DND-41 (cell line): ENCODE data around the gene TXNL4B.

Source experiments
- ATAC-seq: fragments of 200-7000 bp; cut with Tn5 transposase; 3 replicates; pipeline ENCODE4 v1.9.1; 2021; ENCODE audit warnings: low read depth; ENCODE audit not compliant: insufficient read depth
- DNase-seq: peaks from one replicate; pipeline ENCODE4 v3.0.0-alpha.2; 2020
- H2AFZ ChIP-seq: 2 replicates; pipeline ENCODE4 v1.6.0; 2012; ENCODE audit warnings: low read depth, low read length
- H3K27ac ChIP-seq: 2 replicates; pipeline ENCODE4 v1.5.1; 2012; ENCODE audit warnings: low read length, inconsistent platforms
- H3K27me3 ChIP-seq: fragments of 200-600 bp; sonication (generic); 2 replicates; pipeline ENCODE4 v1.6.0; 2012; ENCODE audit warnings: low read length, mild to moderate bottlenecking, inconsistent platforms; ENCODE audit not compliant: insufficient read depth, poor library complexity
- H3K36me3 ChIP-seq: 2 replicates; pipeline ENCODE4 v1.5.1; 2012; ENCODE audit warnings: low read length, inconsistent platforms; ENCODE audit not compliant: insufficient read depth
- H3K4me1 ChIP-seq: 2 replicates; pipeline ENCODE4 v1.5.1; 2012; ENCODE audit warnings: mild to moderate bottlenecking, low read length; ENCODE audit not compliant: insufficient read depth
- H3K4me2 ChIP-seq: 2 replicates; pipeline ENCODE4 v1.6.0; 2012; ENCODE audit warnings: mild to moderate bottlenecking, moderate library complexity, low read length, inconsistent platforms; ENCODE audit not compliant: insufficient read depth
- H3K4me3 ChIP-seq, 2 experiments: fragments of 200-600 bp in 1 of 2; shearing (Covaris generic) in 1 of 2; 2 replicates each; pipeline ENCODE4 v1.5.1; 2012 to 2016; ENCODE audit warnings: inconsistent platforms in 2 of 2, low read length in 2 of 2, mild to moderate bottlenecking in 2 of 2, low read depth in 1 of 2, moderate library complexity in 1 of 2
- H3K79me2 ChIP-seq: 2 replicates; pipeline ENCODE4 v1.6.0; 2012; ENCODE audit warnings: low read length, inconsistent platforms; ENCODE audit not compliant: insufficient read depth
- H3K9ac ChIP-seq: 2 replicates; pipeline ENCODE4 v1.6.0; 2012; ENCODE audit warnings: low read depth, mild to moderate bottlenecking, inconsistent platforms, low read length, moderate library complexity
- H3K9me3 ChIP-seq: 2 replicates; pipeline ENCODE4 v1.5.1; 2012; ENCODE audit warnings: low read length, moderate library complexity, mild to moderate bottlenecking, inconsistent platforms; ENCODE audit not compliant: insufficient read depth, severe bottlenecking
- H4K20me1 ChIP-seq: 2 replicates; pipeline ENCODE4 v1.6.0; 2012; ENCODE audit warnings: low read length; ENCODE audit not compliant: insufficient read depth
- EZH2 ChIP-seq: IDR thresholded peaks from 3 replicates; pipeline ENCODE4 v1.6.1; 2012; ENCODE audit warnings: borderline replicate concordance, low read depth, mild to moderate bottlenecking, moderate library complexity, low read length, inconsistent platforms; ENCODE audit not compliant: severe bottlenecking
- TF ChIP-seq, protein P1 (sequence below): IDR thresholded peaks from 2 replicates; pipeline ENCODE4 v1.5.1; 2012; ENCODE audit warnings: borderline replicate concordance, low read length, moderate library complexity, mild to moderate bottlenecking; ENCODE audit not compliant: poor library complexity, severe bottlenecking; ENCODE audit errors: extremely low read depth

The TXNL4B gene

DNA sequence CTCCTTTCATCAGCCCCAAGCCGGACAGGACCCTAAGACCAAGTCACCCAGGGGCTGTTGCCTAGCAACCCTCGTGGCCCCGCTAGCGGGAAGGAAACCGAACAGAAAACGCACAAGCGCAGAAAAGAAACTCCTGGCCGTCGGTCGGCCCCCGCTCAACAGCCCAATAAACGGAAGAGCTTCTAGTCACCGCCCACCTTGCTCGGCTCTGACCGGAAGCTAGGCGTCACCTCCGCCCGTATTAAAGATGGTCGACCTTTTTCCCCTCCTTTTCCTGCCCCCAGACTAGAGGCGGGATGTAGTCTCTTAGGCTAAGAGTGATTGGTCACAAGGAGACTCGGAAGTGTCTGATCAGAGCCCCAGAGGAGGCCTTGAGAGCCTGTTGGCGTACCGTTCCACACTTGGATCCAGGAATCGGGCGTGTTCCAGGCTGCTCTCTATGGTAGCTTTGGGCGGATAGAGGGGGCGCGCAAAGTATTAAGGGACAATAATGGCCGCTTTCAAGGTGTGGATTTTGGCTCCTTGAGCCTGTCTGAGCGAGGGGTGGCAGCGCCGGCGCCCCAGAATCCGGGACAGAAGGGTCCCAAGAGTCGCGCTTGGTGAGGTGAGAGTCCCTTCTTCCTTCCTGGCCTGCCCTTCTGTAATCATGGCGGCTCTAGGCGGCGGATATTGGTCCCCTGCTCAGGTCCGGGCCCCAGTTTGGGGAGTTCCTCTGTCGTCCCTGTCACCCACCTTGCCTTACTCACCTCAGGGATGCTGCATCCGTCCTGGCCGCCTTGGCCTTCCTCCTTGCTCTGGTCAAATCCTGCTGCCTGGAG is at the start of gene TXNL4B, which contains the start of gene DHX38:
TSS of gene TXNL4B (minus strand) at position 173 of the 818 bp plus-strand sequence. CDS start 2,871 bp downstream, outside the sequence.
TSS of gene DHX38 (plus strand) at position 400 of the 818 bp plus-strand sequence. CDS start 2,311 bp downstream, outside the sequence.
- Histone ChIP-seq H3K9ac (peak within 1 kb of the TSS; percentile 77), H3K27me3 (no peaks in the 10 kb centered on the region), H4K20me1 (peaks cover 8% of the 10 kb centered on the region; the same call in 1 of the 2 replicates), H3K79me2 (peaks cover 71% of the 10 kb centered on the region), H3K9me3 (no peaks in the 10 kb centered on the region), H3K27ac (peak within 1 kb of the TSS; percentile 84), H3K4me1 (peaks cover 46% of the 10 kb centered on the region), H3K36me3 (peaks cover 55% of the 10 kb centered on the region), H3K4me2 (peak within 1 kb of the TSS; percentile 94), H2AFZ (peak within 1 kb of the TSS; percentile 93), H3K4me3 (peak within 1 kb of the TSS; percentile 83 to 86)
- ATAC-seq (peak; percentile 97), DNase-seq (peak; percentile 96)
- TF ChIP-seq, protein P1, sequence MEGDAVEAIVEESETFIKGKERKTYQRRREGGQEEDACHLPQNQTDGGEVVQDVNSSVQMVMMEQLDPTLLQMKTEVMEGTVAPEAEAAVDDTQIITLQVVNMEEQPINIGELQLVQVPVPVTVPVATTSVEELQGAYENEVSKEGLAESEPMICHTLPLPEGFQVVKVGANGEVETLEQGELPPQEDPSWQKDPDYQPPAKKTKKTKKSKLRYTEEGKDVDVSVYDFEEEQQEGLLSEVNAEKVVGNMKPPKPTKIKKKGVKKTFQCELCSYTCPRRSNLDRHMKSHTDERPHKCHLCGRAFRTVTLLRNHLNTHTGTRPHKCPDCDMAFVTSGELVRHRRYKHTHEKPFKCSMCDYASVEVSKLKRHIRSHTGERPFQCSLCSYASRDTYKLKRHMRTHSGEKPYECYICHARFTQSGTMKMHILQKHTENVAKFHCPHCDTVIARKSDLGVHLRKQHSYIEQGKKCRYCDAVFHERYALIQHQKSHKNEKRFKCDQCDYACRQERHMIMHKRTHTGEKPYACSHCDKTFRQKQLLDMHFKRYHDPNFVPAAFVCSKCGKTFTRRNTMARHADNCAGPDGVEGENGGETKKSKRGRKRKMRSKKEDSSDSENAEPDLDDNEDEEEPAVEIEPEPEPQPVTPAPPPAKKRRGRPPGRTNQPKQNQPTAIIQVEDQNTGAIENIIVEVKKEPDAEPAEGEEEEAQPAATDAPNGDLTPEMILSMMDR: no peak
- TF ChIP-seq EZH2: no peak

DNA sequence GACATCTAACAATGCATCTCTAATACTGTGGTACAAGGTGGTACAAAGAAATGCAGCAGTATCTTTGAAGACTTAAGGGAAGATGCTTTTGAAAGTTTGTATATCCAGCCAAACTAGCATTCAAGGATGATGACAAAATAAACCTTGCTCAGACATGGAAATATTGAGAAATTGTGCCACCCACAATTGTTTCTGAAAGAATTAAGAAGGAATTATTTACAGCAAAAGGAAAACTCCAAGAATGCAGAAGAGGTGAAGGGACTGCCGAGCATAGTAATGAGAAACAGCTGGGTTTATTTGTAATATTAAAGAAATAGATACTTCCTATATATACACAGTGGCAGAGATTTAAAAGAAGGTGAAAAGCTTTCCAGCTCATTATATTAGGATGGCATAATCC is 49.1 kb upstream of the TXNL4B start:
- Histone ChIP-seq H3K27ac (no peak overlapping the region), H3K79me2 (no peaks in the 10 kb centered on the region), H4K20me1 (no peaks in the 10 kb centered on the region), H3K4me1 (no peaks in the 10 kb centered on the region), H3K27me3 (no peaks in the 10 kb centered on the region), H3K36me3 (no peaks in the 10 kb centered on the region), H3K9me3 (no peaks in the 10 kb centered on the region), H3K4me2 (no peak overlapping the region), H2AFZ (no peak overlapping the region), H3K4me3 (no peak overlapping the region), H3K9ac (no peak overlapping the region)
- ATAC-seq (no peak), DNase-seq (no peak)
- TF ChIP-seq, protein P1: no peak
- TF ChIP-seq EZH2: no peak

DNA sequence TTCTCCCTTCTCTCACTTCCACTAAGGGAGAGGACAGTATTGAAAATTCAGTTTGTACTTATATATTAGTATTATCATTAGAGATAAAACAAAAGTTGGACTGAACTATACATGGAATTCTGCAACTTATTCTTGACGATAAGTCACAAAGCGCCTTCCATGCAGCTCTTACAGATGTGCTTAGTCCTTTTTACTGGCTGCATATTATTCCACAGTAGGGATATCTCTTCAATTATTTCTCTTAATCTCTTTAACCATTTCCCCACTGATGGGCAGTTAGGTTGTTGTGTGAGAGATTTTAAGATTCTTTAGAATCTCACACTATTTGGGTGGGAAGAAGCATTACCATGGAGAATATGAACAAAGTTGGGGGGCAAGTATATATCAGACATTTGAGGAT is 46.5 kb upstream of the TXNL4B start:
- Histone ChIP-seq H3K27ac (no peak overlapping the region), H3K27me3 (no peaks in the 10 kb centered on the region), H3K79me2 (no peaks in the 10 kb centered on the region), H3K4me3 (no peak overlapping the region), H3K9me3 (no peaks in the 10 kb centered on the region), H3K4me2 (no peak overlapping the region), H2AFZ (no peak overlapping the region), H3K9ac (no peak overlapping the region), H4K20me1 (no peaks in the 10 kb centered on the region), H3K36me3 (no peaks in the 10 kb centered on the region), H3K4me1 (no peaks in the 10 kb centered on the region)
- no peak for TF ChIP-seq EZH2
- TF ChIP-seq, protein P1: no peak
- no peak for ATAC-seq
- no peak for DNase-seq
